A549 (cell line): ENCODE measurements around the gene GABPA. TPM values are rescaled to one million over a fixed set of nuclear protein-coding genes. Genes with fewer than 3 reads are reported as not detected.
"Not testable (repeated sequence)": the region's sequence is repeated elsewhere in the genome, so short reads cannot be mapped to it uniquely, and the experiment has no call there.

Source experiments
- ATAC-seq, 2 experiments: fragments of 200-7000 bp in 1 of 2; fragments of >200 bp in 1 of 2; cut with Nextera tagmentation in 1 of 2; cut with Tn5 transposase in 1 of 2; 3 replicates each; pipeline versions ENCODE4 v1.8.0 to v1.9.1; 2018 to 2020; ENCODE audit warnings: mild to moderate bottlenecking in 1 of 2, moderate library complexity in 1 of 2
- CTCF ChIA-PET: fragments of 300-600 bp; sonication (Branson Sonifier 250); formaldehyde crosslinking; extraction: SDS; loops from one replicate; lab custom pipeline; 2021; ENCODE audit warnings: antibody characterized with exemption, inconsistent platforms; lab: Yijun Ruan, JAX
- POLR2A ChIA-PET: fragments of 350-600 bp; formaldehyde crosslinking; extraction: SDS; loops from one replicate; lab custom pipeline; 2021; ENCODE audit warnings: antibody characterized with exemption, inconsistent platforms; lab: Yijun Ruan, JAX
- DNase-seq, 2 experiments: peaks; one replicate each; pipeline versions ENCODE4 v3.0.0 to v3.0.0-alpha.2; 2011 to 2016; ENCODE audit warnings: low read depth in 1 of 2, low spot score in 1 of 2
- FAIRE-seq: peaks from 2 replicates; lab custom pipeline; 2011; peaks lifted over from hg19 to GRCh38; lab: Jason Lieb, UNC
- H3K27ac ChIP-seq, 2 experiments: fragments of >200 bp; sonication (Bioruptor Twin); formaldehyde crosslinking; 3 replicates each; pipeline ENCODE4 v1.5.1; 2016 to 2017
- H3K4me1 ChIP-seq: fragments of >200 bp; sonication (Bioruptor Twin); formaldehyde crosslinking; 3 replicates; pipeline ENCODE4 v1.6.1; 2016
- H3K4me2 ChIP-seq: fragments of >200 bp; sonication (Bioruptor Twin); formaldehyde crosslinking; 3 replicates; pipeline ENCODE4 v1.6.1; 2016
- H3K4me3 ChIP-seq: fragments of >200 bp; sonication (Bioruptor Twin); formaldehyde crosslinking; 3 replicates; pipeline ENCODE4 v1.5.1; 2016
- H3K9me3 ChIP-seq: fragments of >200 bp; sonication (Bioruptor Twin); formaldehyde crosslinking; 3 replicates; pipeline ENCODE4 v1.6.1; 2016
- ATOH8 ChIP-seq: fragments of 250-450 bp; sonication (Bioruptor Pico); IDR thresholded peaks from 2 replicates; pipeline ENCODE4 v1.5.0; 2020; ENCODE audit warnings: low read depth, mild to moderate bottlenecking, moderate library complexity
- BCL3 ChIP-seq: fragments of >200 bp; sonication (Bioruptor Twin); formaldehyde crosslinking; IDR thresholded peaks from 3 replicates; pipeline ENCODE4 v1.6.1; 2016
- CBX2 ChIP-seq: fragments of 200-600 bp; sonication (generic); IDR thresholded peaks from 2 replicates; pipeline ENCODE4 v1.6.1; 2016; ENCODE audit warnings: low read depth, mild to moderate bottlenecking, borderline replicate concordance
- CHD2 ChIP-seq: fragments of 150-350 bp; IDR thresholded peaks from 2 replicates; pipeline ENCODE4 v1.6.1; 2014; ENCODE audit warnings: low read length; ENCODE audit not compliant: partially characterized antibody
- CHD4 ChIP-seq: fragments of 200-600 bp; sonication (generic); IDR thresholded peaks from 2 replicates; pipeline ENCODE4 v1.6.1; 2016; ENCODE audit warnings: antibody characterized with exemption, mild to moderate bottlenecking, borderline replicate concordance
- ESRRA ChIP-seq: fragments of 150-350 bp; IDR thresholded peaks from 2 replicates; pipeline ENCODE4 v1.6.1; 2014; ENCODE audit warnings: mild to moderate bottlenecking, low read length, borderline replicate concordance
- FOSL2 ChIP-seq, 2 experiments: fragments of 450-650 bp in 1 of 2; fragments of >200 bp in 1 of 2; sonication (Bioruptor Twin) in 1 of 2; formaldehyde crosslinking; IDR thresholded peaks; 2 replicates each; pipeline versions ENCODE4 v1.5.0 to v1.6.1; 2016 to 2020; ENCODE audit warnings: mild to moderate bottlenecking in 1 of 2, moderate library complexity in 1 of 2
- GATA3 ChIP-seq: IDR thresholded peaks from 2 replicates; pipeline ENCODE4 v1.6.1; 2012; ENCODE audit warnings: borderline replicate concordance
- HES2 ChIP-seq: fragments of >200 bp; sonication (Bioruptor Twin); formaldehyde crosslinking; IDR thresholded peaks from 2 replicates; pipeline ENCODE4 v1.6.1; 2016
- HEYL ChIP-seq: fragments of 250-450 bp; sonication (Bioruptor Pico); IDR thresholded peaks from 2 replicates; pipeline ENCODE4 v1.8.0; 2021; ENCODE audit warnings: mild to moderate bottlenecking, moderate library complexity
- HOXB13 ChIP-seq: fragments of 250-450 bp; sonication (Bioruptor Pico); IDR thresholded peaks from 2 replicates; pipeline ENCODE4 v1.5.0; 2020; ENCODE audit warnings: low read depth, mild to moderate bottlenecking, moderate library complexity
- HOXB5 ChIP-seq: fragments of 250-450 bp; sonication (Bioruptor Pico); IDR thresholded peaks from 2 replicates; pipeline ENCODE4 v1.5.0; 2020; ENCODE audit warnings: mild to moderate bottlenecking, moderate library complexity
- KDM5A ChIP-seq: fragments of 200-600 bp; sonication (generic); IDR thresholded peaks from 2 replicates; pipeline ENCODE4 v1.6.1; 2016; ENCODE audit warnings: antibody characterized with exemption, mild to moderate bottlenecking
- MAZ ChIP-seq: fragments of 150-350 bp; IDR thresholded peaks from 2 replicates; pipeline ENCODE4 v1.6.1; 2014; ENCODE audit warnings: antibody characterized with exemption, low read depth, low read length, borderline replicate concordance
- NPAS2 ChIP-seq: fragments of 250-450 bp; sonication (Bioruptor Pico); IDR thresholded peaks from 2 replicates; pipeline ENCODE4 v1.8.0; 2022; ENCODE audit warnings: mild to moderate bottlenecking, moderate library complexity, borderline replicate concordance
- PBX3 ChIP-seq: IDR thresholded peaks from 2 replicates; pipeline ENCODE4 v1.6.1; 2012
- PHF8 ChIP-seq: fragments of 200-600 bp; sonication (generic); IDR thresholded peaks from 2 replicates; pipeline ENCODE4 v1.6.1; 2016; ENCODE audit warnings: low read depth, mild to moderate bottlenecking, antibody characterized with exemption, moderate library complexity, borderline replicate concordance
- POLR2A ChIP-seq: IDR thresholded peaks from 2 replicates; pipeline ENCODE4 v1.6.1; 2012; ENCODE audit warnings: mild to moderate bottlenecking, low read length
- RARB ChIP-seq: fragments of 250-450 bp; sonication (Bioruptor Pico); IDR thresholded peaks from 2 replicates; pipeline ENCODE4 v1.8.0; 2021; ENCODE audit warnings: mild to moderate bottlenecking, moderate library complexity
- RCOR1 ChIP-seq: fragments of 150-350 bp; IDR thresholded peaks from 2 replicates; pipeline ENCODE4 v1.6.1; 2014; ENCODE audit warnings: antibody characterized with exemption, low read length, low read depth
- TFCP2L1 ChIP-seq: fragments of 250-450 bp; sonication (Bioruptor Pico); IDR thresholded peaks from 2 replicates; pipeline ENCODE4 v1.5.0; 2021; ENCODE audit warnings: mild to moderate bottlenecking
- ZNF302 ChIP-seq: fragments of 250-450 bp; sonication (Bioruptor Pico); IDR thresholded peaks from 2 replicates; pipeline ENCODE4 v1.9.0; 2021; ENCODE audit warnings: inconsistent platforms, mild to moderate bottlenecking, moderate library complexity
- ZSCAN20 ChIP-seq: fragments of 250-450 bp; sonication (Bioruptor Pico); IDR thresholded peaks from 2 replicates; pipeline ENCODE4 v1.8.0; 2022; ENCODE audit warnings: mild to moderate bottlenecking, moderate library complexity
- WGBS: methylation state at CpG from one replicate; pipeline ENCODE4 v1.1.6; 2017; ENCODE audit errors: missing lambda C conversion rate; 5-methylcytosine and 5-hydroxymethylcytosine counted together
- polyA plus RNA-seq, 4 experiments: library from polyadenylated mRNA; depleted of rRNA in 3 of 4; stranded (reverse); fragments of >200 nt; fragmentation: RNase III in 1 of 4; extraction: RNeasy Plus Mini Kit Qiagen cat#74134 plus additional on column Dnase treatment in 1 of 4; gene quantifications; 2 replicates in 3 of 4; 3 replicates in 1 of 4; pipeline ENCODE4 v1.2.3, GENCODE V29; 2011 to 2017

Gene GABPA
- polyA plus RNA-seq, 2 of the 4 experiments (the other 2 are of a cell fraction) = 7.3 to 17.3 TPM

GRCh38 chr21:25688275-25689155, 46.3 kb upstream of the GABPA start:
- ATAC-seq (no peak), FAIRE-seq (no peak), DNase-seq (no peak)
- TF ChIP-seq CBX2 (no peak), NPAS2 (no peak), PBX3 (no peak), RCOR1 (no peak), HEYL (CRISPR knock-in tag) (no peak), POLR2A (no peak)
- Histone ChIP-seq H3K4me1 (no peaks in the 10 kb centered on the region), H3K4me2 (no peak overlapping the region), H3K9me3 (no peaks in the 10 kb centered on the region), H3K4me3 (no peak overlapping the region), H3K27ac (no peak overlapping the region)
- ChIA-PET POLR2A (no interaction called here), CTCF (interaction anchor here (0.9 kb wide), 1 partner anchor 41 kb away, joined by 3 read pairs; no protein-coding TSS in a partner anchor)
- WGBS = 52% methylated on average over 9 of the region's 9 CpGs

GRCh38 chr21:25689226-25689625, 45.5 kb upstream of the GABPA start:
- ATAC-seq (no peak), DNase-seq (no peak), FAIRE-seq (no peak)
- POLR2A ChIA-PET = no interaction called here
- H3K27ac ChIP-seq = no peak overlapping the region
- H3K4me2 ChIP-seq = no peak overlapping the region
- H3K4me3 ChIP-seq = no peak overlapping the region
- TF ChIP-seq HES2 = no peak
- TF ChIP-seq ZSCAN20 (CRISPR knock-in tag) = no peak
- no peak for TF ChIP-seq ATOH8 (CRISPR knock-in tag)
- no peak for TF ChIP-seq CHD4
- no peak for TF ChIP-seq NPAS2
- no peak for TF ChIP-seq CHD2
- TF ChIP-seq ESRRA = no peak
- WGBS = 0% methylated on average over 1 of the region's 1 CpG
- H3K9me3 ChIP-seq = no peaks in the 10 kb centered on the region
- H3K4me1 ChIP-seq = no peaks in the 10 kb centered on the region
- CTCF ChIA-PET = no interaction called here

- Histone ChIP-seq H3K4me3 (no peak overlapping the region), H3K27ac (no peak overlapping the region)
- DNase-seq (no peak), FAIRE-seq (no peak)
- CTCF ChIA-PET = no interaction called here
- TF ChIP-seq FOSL2 (IDR thresholded peaks at IDR 0.05) (no peak), FOSL2 (CRISPR knock-in tag; IDR thresholded peaks at IDR 0.05) (no peak), GATA3 (no peak), MAZ (no peak), HOXB5 (CRISPR knock-in tag) (no peak), HOXB13 (CRISPR knock-in tag) (no peak), KDM5A (no peak), PHF8 (no peak), ZNF302 (CRISPR knock-in tag) (no peak), RARB (CRISPR knock-in tag) (no peak), BCL3 (no peak), TFCP2L1 (CRISPR knock-in tag) (no peak)
- TF ChIP-seq, all 56 proteins: peak for 0
- Histone ChIP-seq H3K4me1 (no peaks in the 10 kb centered on the region), H3K9me3 (no peaks in the 10 kb centered on the region), H3K4me2 (no peak overlapping the region)
- WGBS = 53% methylated on average over 3 of the region's 3 CpGs
- POLR2A ChIA-PET = no interaction called here
- no peak for ATAC-seq
Measured at GRCh38 chr21:25691976-25692375, 42.8 kb upstream of the GABPA start.

GRCh38 chr21:25695461-25695860, 39.3 kb upstream of the GABPA start:
- not testable (repeated sequence) for FAIRE-seq

More at GRCh38 chr21:25695461-25695860, 39.3 kb upstream of the GABPA start:
- H3K4me3 ChIP-seq, POLR2A ChIA-PET, H3K4me2 ChIP-seq, H3K4me1 ChIP-seq, H3K27ac ChIP-seq, ATAC-seq, CTCF ChIA-PET, DNase-seq, H3K9me3 ChIP-seq: not testable (repeated sequence)
- WGBS = 96% methylated on average over 3 of the region's 36 CpGs
